ENCODE results near the gene BRICD5.

- TF ChIP-seq PATZ1 (tag by site-specific recombination; IDR thresholded peaks at IDR 0.05) (peak; percentile 7; the same call in 1 of the 2 replicates), FEZF1 (tag by site-specific recombination; IDR thresholded peaks at IDR 0.05) (no peak), MYNN (tag by site-specific recombination; IDR thresholded peaks at IDR 0.05; ENCODE audit: borderline replicate concordance) (no peak), ZNF391 (tag by site-specific recombination; IDR thresholded peaks at IDR 0.05; ENCODE audit: borderline replicate concordance, low read depth) (no peak), TCF7L2 (IDR thresholded peaks at IDR 0.05; ENCODE audit: borderline replicate concordance, low read depth, low read length) (no peak)
- TF ChIP-seq, protein P1, sequence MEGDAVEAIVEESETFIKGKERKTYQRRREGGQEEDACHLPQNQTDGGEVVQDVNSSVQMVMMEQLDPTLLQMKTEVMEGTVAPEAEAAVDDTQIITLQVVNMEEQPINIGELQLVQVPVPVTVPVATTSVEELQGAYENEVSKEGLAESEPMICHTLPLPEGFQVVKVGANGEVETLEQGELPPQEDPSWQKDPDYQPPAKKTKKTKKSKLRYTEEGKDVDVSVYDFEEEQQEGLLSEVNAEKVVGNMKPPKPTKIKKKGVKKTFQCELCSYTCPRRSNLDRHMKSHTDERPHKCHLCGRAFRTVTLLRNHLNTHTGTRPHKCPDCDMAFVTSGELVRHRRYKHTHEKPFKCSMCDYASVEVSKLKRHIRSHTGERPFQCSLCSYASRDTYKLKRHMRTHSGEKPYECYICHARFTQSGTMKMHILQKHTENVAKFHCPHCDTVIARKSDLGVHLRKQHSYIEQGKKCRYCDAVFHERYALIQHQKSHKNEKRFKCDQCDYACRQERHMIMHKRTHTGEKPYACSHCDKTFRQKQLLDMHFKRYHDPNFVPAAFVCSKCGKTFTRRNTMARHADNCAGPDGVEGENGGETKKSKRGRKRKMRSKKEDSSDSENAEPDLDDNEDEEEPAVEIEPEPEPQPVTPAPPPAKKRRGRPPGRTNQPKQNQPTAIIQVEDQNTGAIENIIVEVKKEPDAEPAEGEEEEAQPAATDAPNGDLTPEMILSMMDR (tag by site-specific recombination; IDR thresholded peaks at IDR 0.05), result peak; percentile 60; the same call in 1 of the 2 replicates
Measured at GRCh38 chr16:2223942-2224486, 13.4 kb upstream of the BRICD5 start.
